ENCODE results near the gene SLC6A11.

DNA sequence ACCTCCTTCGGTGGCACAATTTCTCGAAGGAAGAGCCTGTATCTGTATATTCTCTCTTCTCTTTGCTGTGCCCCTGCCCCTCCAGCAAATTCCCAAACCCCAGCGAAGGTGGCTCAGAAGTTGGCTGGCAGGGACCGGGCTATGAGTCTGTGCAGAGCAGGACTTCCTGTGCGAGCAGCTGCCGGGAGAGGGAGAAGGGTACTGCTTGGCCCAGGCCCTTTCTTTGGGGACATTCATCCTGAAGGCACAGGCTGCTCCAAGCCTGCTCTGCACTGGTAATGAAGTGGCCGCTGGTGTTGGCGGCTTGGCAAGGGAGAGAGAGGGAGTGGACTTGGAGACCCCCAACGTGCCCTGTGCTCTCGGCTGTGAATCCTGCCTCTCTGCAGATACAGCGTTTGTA is 1.5 kb downstream of the SLC6A11 start:
- TF ChIP-seq CTCF (IDR thresholded peaks at IDR 0.05) (no peak), POLR2AphosphoS5 (IDR thresholded peaks at IDR 0.05) (no peak)

Data from upper lobe of left lung (tissue), 4 donors.